Activated T-helper 1 cell treated with anti-CD3 and anti-CD28 coated beads, Interleukin-12 subunit alpha, Interleukin-12 subunit beta, Interleukin-2, Interleukin-4 antibody, amounts not matched to agents 30 ng/mL and 10 ng/mL and 1 ng/mL, durations not matched to agents 14 hours and 24 hours and 36 hours (primary cell): ENCODE measurements around the gene NXNL2. TPM values are rescaled to one million over a fixed set of nuclear protein-coding genes. Genes with fewer than 3 reads are reported as not detected.

ENCODE experiments used
- DNase-seq: peaks from one replicate; pipeline ENCODE4 v3.0.0; 2021; ENCODE audit warnings: low spot score
- H3K27ac Mint-ChIP-seq: one replicate; pipeline ENCODE4 v1.8.0; 2021; ENCODE audit warnings: mild to moderate bottlenecking, mixed read lengths
- H3K27me3 Mint-ChIP-seq: one replicate; pipeline ENCODE4 v1.8.0; 2022; ENCODE audit warnings: mild to moderate bottlenecking, moderate library complexity, mixed read lengths; ENCODE audit not compliant: insufficient read depth
- H3K36me3 Mint-ChIP-seq: one replicate; pipeline ENCODE4 v1.8.0; 2021; ENCODE audit warnings: low read depth, mixed read lengths
- H3K4me1 Mint-ChIP-seq: one replicate; pipeline ENCODE4 v1.8.0; 2021; ENCODE audit warnings: low read depth, mixed read lengths
- H3K4me3 Mint-ChIP-seq: one replicate; pipeline ENCODE4 v1.8.0; 2021; ENCODE audit warnings: mild to moderate bottlenecking, moderate library complexity, mixed read lengths
- H3K9me3 Mint-ChIP-seq: one replicate; pipeline ENCODE4 v1.8.0; 2021; ENCODE audit warnings: mixed read lengths
- intact Hi-C: fragments of 100-400 bp; cut with micrococcal nuclease; formaldehyde crosslinking; loops from one replicate; pipeline ENCODE4 v1.15.1; 2024
- total RNA-seq: library from RNA; stranded (reverse); gene quantifications from 2 replicates; pipeline ENCODE4 v1.2.3, GENCODE V29; 2022

NXNL2 gene
- total RNA-seq: not detected in 2 replicates

- peaks cover 4% of the 10 kb centered on the region for H3K9me3 Mint-ChIP-seq
- DNase-seq: peak; percentile 23
- H3K4me1 Mint-ChIP-seq: peaks cover 13% of the 10 kb centered on the region
- intact Hi-C loops: loop anchor here (5.0 kb wide), 1 partner anchor 57 kb away; no protein-coding TSS in a partner anchor
- H3K4me3 Mint-ChIP-seq: peak within 1 kb of the TSS; percentile 30
- peaks cover 48% of the 10 kb centered on the region for H3K27me3 Mint-ChIP-seq
- H3K27ac Mint-ChIP-seq: no peak within 1 kb of the TSS
- no peaks in the 10 kb centered on the region for H3K36me3 Mint-ChIP-seq
These were observed at the start of gene NXNL2 for GRCh38 chr9:88534456-88535225. Gene NXNL2 (plus strand): TSS chr9:88535178. CDS start chr9:88535435, 257 bp downstream.

- peaks cover 2% of the 10 kb centered on the region for H3K36me3 Mint-ChIP-seq
- intact Hi-C loops: no loop called here
- peaks cover 4% of the 10 kb centered on the region for H3K27me3 Mint-ChIP-seq
- H3K9me3 Mint-ChIP-seq: no peaks in the 10 kb centered on the region
- no peaks in the 10 kb centered on the region for H3K4me1 Mint-ChIP-seq
- no peak for DNase-seq
- no peak overlapping the region for H3K27ac Mint-ChIP-seq
- no peak overlapping the region for H3K4me3 Mint-ChIP-seq
These were observed 46.8 kb upstream of the NXNL2 start for GRCh38 chr9:88488166-88488565.

- Mint-ChIP-seq H3K27me3 (peaks cover 4% of the 10 kb centered on the region), H3K4me1 (no peaks in the 10 kb centered on the region), H3K9me3 (no peaks in the 10 kb centered on the region), H3K27ac (no peak overlapping the region), H3K36me3 (no peaks in the 10 kb centered on the region), H3K4me3 (no peak overlapping the region)
- intact Hi-C loops: no loop called here
- DNase-seq: no peak
These were observed 39.8 kb upstream of the NXNL2 start for GRCh38 chr9:88494983-88495721.

GRCh38 chr9:88497224-88497623 lies 37.8 kb upstream of the NXNL2 start:
- H3K4me3 Mint-ChIP-seq: no peak overlapping the region
- H3K27ac Mint-ChIP-seq: no peak overlapping the region
- no peaks in the 10 kb centered on the region for H3K4me1 Mint-ChIP-seq
- peaks cover under 1% of the 10 kb centered on the region for H3K27me3 Mint-ChIP-seq
- no peak for DNase-seq
- intact Hi-C loops: no loop called here
- no peaks in the 10 kb centered on the region for H3K9me3 Mint-ChIP-seq
- no peaks in the 10 kb centered on the region for H3K36me3 Mint-ChIP-seq

GRCh38 chr9:88498880-88499279 lies 36.1 kb upstream of the NXNL2 start:
- Mint-ChIP-seq H3K4me1 (no peaks in the 10 kb centered on the region), H3K27ac (no peak overlapping the region), H3K4me3 (no peak overlapping the region)

GRCh38 chr9:88501086-88501485 lies 33.9 kb upstream of the NXNL2 start:
- Mint-ChIP-seq H3K36me3 (no peaks in the 10 kb centered on the region), H3K27ac (no peak overlapping the region), H3K4me1 (no peaks in the 10 kb centered on the region), H3K9me3 (no peaks in the 10 kb centered on the region), H3K27me3 (no peaks in the 10 kb centered on the region), H3K4me3 (no peak overlapping the region)
- no peak for DNase-seq
- intact Hi-C loops: no loop called here

More at GRCh38 chr9:88498880-88499279, 36.1 kb upstream of the NXNL2 start:
- no peaks in the 10 kb centered on the region for H3K36me3 Mint-ChIP-seq
- H3K27me3 Mint-ChIP-seq: no peaks in the 10 kb centered on the region
- intact Hi-C loops: no loop called here
- no peaks in the 10 kb centered on the region for H3K9me3 Mint-ChIP-seq
- no peak for DNase-seq

GRCh38 chr9:88502552-88503034 lies 32.4 kb upstream of the NXNL2 start:
- no peaks in the 10 kb centered on the region for H3K27me3 Mint-ChIP-seq
- intact Hi-C loops: no loop called here
- H3K4me3 Mint-ChIP-seq: no peak overlapping the region
- DNase-seq: no peak
- no peak overlapping the region for H3K27ac Mint-ChIP-seq
- H3K4me1 Mint-ChIP-seq: no peaks in the 10 kb centered on the region
- no peaks in the 10 kb centered on the region for H3K9me3 Mint-ChIP-seq
- no peaks in the 10 kb centered on the region for H3K36me3 Mint-ChIP-seq

GRCh38 chr9:88503081-88503844 lies 31.7 kb upstream of the NXNL2 start:
- Mint-ChIP-seq H3K27me3 (no peaks in the 10 kb centered on the region), H3K4me1 (no peaks in the 10 kb centered on the region), H3K9me3 (no peaks in the 10 kb centered on the region), H3K27ac (no peak overlapping the region), H3K36me3 (no peaks in the 10 kb centered on the region), H3K4me3 (no peak overlapping the region)
- DNase-seq: no peak
- intact Hi-C loops: no loop called here

GRCh38 chr9:88503845-88504764 lies 30.9 kb upstream of the NXNL2 start:
- no peak for DNase-seq
- no peak overlapping the region for H3K4me3 Mint-ChIP-seq
- no peak overlapping the region for H3K27ac Mint-ChIP-seq
- H3K27me3 Mint-ChIP-seq: no peaks in the 10 kb centered on the region
- H3K9me3 Mint-ChIP-seq: no peaks in the 10 kb centered on the region
- H3K4me1 Mint-ChIP-seq: no peaks in the 10 kb centered on the region
- H3K36me3 Mint-ChIP-seq: no peaks in the 10 kb centered on the region
- intact Hi-C loops: no loop called here

- Mint-ChIP-seq H3K4me3 (no peak overlapping the region), H3K27me3 (peaks cover 5% of the 10 kb centered on the region), H3K36me3 (no peaks in the 10 kb centered on the region), H3K9me3 (no peaks in the 10 kb centered on the region), H3K4me1 (no peaks in the 10 kb centered on the region), H3K27ac (no peak overlapping the region)
- no peak for DNase-seq
- intact Hi-C loops: no loop called here
These were observed 26.7 kb upstream of the NXNL2 start for GRCh38 chr9:88508326-88508725.

- Mint-ChIP-seq H3K27me3 (peaks cover 7% of the 10 kb centered on the region), H3K4me1 (no peaks in the 10 kb centered on the region), H3K36me3 (no peaks in the 10 kb centered on the region), H3K9me3 (peaks cover 4% of the 10 kb centered on the region), H3K27ac (no peak overlapping the region), H3K4me3 (no peak overlapping the region)
- DNase-seq: no peak
- intact Hi-C loops: no loop called here
These were observed 23.1 kb upstream of the NXNL2 start for GRCh38 chr9:88511906-88512305.

GRCh38 chr9:88514247-88514646 lies 20.7 kb upstream of the NXNL2 start:
- peaks cover 4% of the 10 kb centered on the region for H3K9me3 Mint-ChIP-seq
- no peaks in the 10 kb centered on the region for H3K4me1 Mint-ChIP-seq
- no peak for DNase-seq
- no peaks in the 10 kb centered on the region for H3K36me3 Mint-ChIP-seq
- peaks cover 7% of the 10 kb centered on the region for H3K27me3 Mint-ChIP-seq
- no peak overlapping the region for H3K27ac Mint-ChIP-seq
- intact Hi-C loops: no loop called here
- no peak overlapping the region for H3K4me3 Mint-ChIP-seq
